ENCODE data around the gene CNOT4.
A peak's percentile ranks its signal among the peaks of the same experiment; 100 is the strongest.
"Not testable (repeated sequence)": the region's sequence is repeated elsewhere in the genome, so short reads cannot be mapped to it uniquely, and the experiment has no call there.

The CNOT4 gene

DNA sequence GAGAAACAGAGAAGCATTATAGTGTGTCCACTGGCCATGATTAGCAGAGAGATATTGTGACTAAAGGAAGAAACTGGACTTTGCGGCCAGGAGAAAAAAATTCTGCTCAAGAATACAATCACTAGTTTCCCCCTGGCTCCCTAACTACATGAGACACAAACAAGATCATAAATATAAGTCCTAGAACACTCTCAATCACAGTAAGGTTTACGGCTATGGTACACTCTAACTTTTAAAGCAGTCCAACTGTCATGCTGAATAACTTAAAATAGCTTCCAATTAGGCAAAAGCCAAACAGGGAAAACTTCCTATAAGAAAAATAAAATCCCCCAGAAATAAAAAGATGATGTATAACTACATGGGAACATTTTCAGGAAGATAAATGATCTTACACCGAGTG lies 144.2 kb downstream of the CNOT4 start:
- DNase-seq (ENCODE audit: low read depth in 3 of 3), result no peak

DNA sequence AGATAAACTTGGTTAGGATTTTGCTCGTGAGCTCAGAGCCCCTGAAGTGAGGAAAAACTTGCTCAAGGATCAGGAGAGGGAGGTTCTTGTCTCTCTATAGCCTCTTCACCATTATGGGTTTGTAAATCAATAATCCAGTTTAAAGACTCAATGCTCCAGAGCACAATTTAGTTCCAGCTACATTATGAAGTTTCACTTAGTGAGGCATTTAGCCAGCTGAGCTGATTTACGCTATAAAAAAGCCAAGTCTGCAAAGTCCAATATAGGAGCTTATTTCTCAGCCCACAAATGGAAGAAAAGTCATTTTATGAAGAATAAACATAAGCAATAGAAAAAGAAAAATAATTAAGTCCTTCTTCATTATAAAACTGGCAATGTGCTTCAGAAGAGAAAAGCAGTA lies 145.7 kb downstream of the CNOT4 start:
- no peak for DNase-seq (ENCODE audit: low read depth in 3 of 3)

- DNase-seq (ENCODE audit: low read depth in 3 of 3), result no peak
Observed at GRCh38 chr7:135362871-135363270, 147.0 kb downstream of the CNOT4 start.

GRCh38 chr7:135361788-135362187 lies 148.1 kb downstream of the CNOT4 start:
- DNase-seq (ENCODE audit: low read depth in 3 of 3), result no peak

DNA sequence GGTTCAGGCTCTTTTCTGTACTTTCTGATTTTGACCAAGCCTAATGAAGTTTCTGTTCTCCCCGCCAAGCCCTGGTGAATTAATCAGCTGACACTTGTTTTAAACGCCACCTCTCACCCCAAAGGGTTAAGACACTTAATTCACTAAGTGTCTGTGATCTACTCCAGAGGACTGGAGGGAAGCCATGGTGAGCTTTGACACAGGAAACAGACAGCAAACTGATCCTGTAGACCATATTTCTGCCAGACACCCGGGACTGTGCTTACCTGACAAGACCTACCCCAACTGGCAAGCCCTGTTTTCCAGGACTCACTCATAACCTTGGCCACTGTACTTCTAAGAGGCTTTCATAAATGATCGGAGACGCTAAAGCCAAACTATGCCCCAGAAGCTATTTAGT lies 150.3 kb downstream of the CNOT4 start:
- no peak for DNase-seq (ENCODE audit: low read depth in 3 of 3)

DNA sequence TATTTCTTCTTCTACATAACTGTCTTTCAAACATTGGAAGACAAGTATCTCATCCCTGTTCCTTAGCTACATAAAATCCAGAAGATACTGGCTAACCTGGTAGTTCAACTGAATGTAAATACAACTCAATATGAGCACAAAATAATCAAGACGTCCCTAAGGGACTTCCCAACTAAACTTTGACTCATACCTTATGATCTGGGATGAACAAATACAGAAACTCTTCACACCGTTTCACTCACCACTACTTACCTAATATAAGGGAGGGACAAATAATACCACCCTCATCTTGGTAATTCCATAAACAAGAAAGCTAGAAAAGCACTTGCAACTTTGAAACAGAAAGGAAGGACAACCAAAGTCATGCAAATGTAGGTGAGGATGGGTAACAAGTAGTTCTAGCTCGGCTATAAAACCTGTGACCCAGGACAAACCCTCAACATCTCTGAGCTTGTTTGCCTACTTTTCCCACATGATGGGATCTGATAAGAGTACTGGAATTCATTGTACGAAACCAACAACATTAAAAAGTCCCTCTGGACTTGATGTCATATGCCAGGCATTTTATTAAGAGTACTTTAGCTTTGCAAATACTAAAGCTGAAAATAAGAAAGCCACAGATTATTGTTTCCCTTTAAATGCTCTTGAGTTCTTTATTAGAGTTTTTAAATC lies 154.4 kb downstream of the CNOT4 start:
- DNase-seq (ENCODE audit: low read depth in 3 of 3), result no peak

- DNase-seq (ENCODE audit: low read depth in 3 of 3), result no peak
Observed at GRCh38 chr7:135353832-135354231, 156.1 kb downstream of the CNOT4 start.

- DNase-seq (ENCODE audit: low read depth in 3 of 3), result no peak
Observed at GRCh38 chr7:135352285-135352684, 157.6 kb downstream of the CNOT4 start.

- not testable (repeated sequence) for DNase-seq (ENCODE audit: low read depth in 3 of 3)
Observed at GRCh38 chr7:135351070-135351469, 158.8 kb downstream of the CNOT4 start.

- DNase-seq (ENCODE audit: low read depth in 3 of 3), result no peak
Observed at GRCh38 chr7:135349746-135350145, 160.2 kb downstream of the CNOT4 start.

GRCh38 chr7:135348493-135348892 lies 161.4 kb downstream of the CNOT4 start:
- no peak for DNase-seq (ENCODE audit: low read depth in 3 of 3)

DNA sequence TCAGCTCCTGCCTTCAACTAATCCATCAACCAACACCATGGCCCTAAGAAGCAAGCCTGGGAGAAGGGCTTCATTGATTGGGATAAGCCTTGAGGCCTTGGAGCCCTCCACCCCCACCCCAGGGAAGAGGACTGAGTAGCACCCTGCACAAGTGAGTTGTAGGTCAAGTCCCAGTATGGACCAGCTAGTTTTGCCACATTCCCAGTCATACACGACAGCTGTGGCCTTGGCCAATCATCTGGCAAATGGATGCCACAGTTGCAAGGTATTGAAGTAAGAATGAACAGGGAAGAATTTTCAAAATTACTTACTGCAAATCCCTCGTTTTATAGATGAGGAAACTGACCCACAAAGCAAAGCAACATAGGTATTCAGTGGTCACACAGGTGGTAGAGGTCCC lies 166.5 kb downstream of the CNOT4 start:
- DNase-seq (ENCODE audit: low read depth in 3 of 3), result no peak

- no peak for DNase-seq (ENCODE audit: low read depth in 3 of 3)
Observed at GRCh38 chr7:135342887-135343286, 167.0 kb downstream of the CNOT4 start.

DNA sequence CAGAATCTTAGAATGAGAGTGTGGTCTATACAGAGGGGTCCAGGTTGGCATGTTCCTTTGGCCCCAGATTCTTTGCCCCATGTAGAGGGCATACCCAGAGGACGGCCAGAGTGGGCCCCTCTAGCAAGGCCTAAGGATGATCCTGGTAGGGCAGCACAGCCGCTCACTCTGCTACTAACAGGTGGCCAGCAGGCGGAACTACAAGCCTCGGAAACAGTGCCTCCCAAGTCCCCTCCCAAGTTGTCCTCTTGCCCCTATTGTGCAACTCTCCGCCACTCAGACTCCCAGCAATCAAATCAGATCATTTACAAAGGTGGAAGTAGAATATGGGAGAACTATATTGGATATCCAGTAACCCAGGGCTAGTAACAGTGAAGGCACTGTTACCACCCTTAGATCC lies 168.9 kb downstream of the CNOT4 start:
- DNase-seq (ENCODE audit: low read depth in 3 of 3), result no peak

- DNase-seq (ENCODE audit: low read depth in 3 of 3), result no peak
Observed at GRCh38 chr7:135337977-135338550, 171.8 kb downstream of the CNOT4 start.

DNA sequence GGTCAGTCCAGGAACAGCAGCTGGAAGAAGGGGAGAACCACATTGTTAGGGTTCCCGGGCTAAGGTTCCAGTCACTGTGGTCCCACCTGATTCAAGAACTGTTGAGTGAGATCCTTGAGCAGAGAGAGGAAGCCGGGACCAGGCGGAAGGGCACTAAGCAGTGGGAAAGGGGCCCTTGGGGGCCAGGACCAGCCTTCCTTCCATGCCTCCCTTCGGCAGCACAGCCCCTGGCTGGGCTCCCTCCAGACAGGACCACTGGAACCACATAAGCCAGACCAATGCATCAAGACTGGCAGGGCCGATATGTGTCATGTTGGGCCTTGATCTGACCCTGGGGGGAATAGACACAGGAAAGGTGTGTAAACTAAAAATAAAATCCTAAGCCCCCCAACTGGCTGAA lies 172.4 kb downstream of the CNOT4 start:
- no peak for DNase-seq (ENCODE audit: low read depth in 3 of 3)

- peak in 1 of 3 experiments; percentile 33 for DNase-seq (ENCODE audit: low read depth in 3 of 3)
Observed at GRCh38 chr7:135335628-135336139, 174.2 kb downstream of the CNOT4 start.

- no peak for DNase-seq (ENCODE audit: low read depth in 3 of 3)
Observed at GRCh38 chr7:135334830-135335543, 174.9 kb downstream of the CNOT4 start.

DNA sequence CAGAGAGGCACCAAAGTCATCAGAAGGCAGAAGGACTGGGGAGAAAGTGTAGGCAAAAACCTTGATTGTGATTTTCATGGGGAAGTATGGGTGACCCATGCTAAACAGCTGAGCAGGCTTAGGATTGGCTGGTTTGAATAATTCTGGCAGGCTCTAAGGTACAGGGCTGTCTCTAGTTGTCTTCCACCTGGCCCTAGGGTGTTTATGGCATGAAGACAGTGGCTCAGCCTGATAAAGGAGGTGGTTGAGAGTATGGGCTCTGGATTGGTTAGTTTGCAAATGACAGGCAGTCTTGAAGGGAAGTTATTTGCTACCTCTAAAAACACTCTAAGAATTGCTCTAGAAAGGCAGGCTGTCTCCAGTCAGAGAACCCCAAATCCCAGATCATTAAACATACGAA lies 176.0 kb downstream of the CNOT4 start:
- DNase-seq (ENCODE audit: low read depth in 3 of 3), result no peak

GRCh38 chr7:135333200-135333599 lies 176.7 kb downstream of the CNOT4 start:
- no peak for DNase-seq (ENCODE audit: low read depth in 3 of 3)

- no peak for DNase-seq (ENCODE audit: low read depth in 3 of 3)
Observed at GRCh38 chr7:135330088-135330487, 179.8 kb downstream of the CNOT4 start.

- DNase-seq (ENCODE audit: low read depth in 3 of 3), result no peak
Observed at GRCh38 chr7:135328526-135328925, 181.4 kb downstream of the CNOT4 start.

GRCh38 chr7:135328053-135328452 lies 181.8 kb downstream of the CNOT4 start:
- DNase-seq (ENCODE audit: low read depth in 3 of 3), result no peak
